Pancreas (tissue), 10 donors: ENCODE measurements around the gene EBF4. TPM values are rescaled to one million over a fixed set of nuclear protein-coding genes. Genes with fewer than 3 reads are reported as not detected.

Source experiments
- ATAC-seq, 4 donors: fragments of 200-7000 bp; cut with Tn5 transposase; one replicate each; pipeline versions ENCODE4 v1.8.0 to v1.9.1; 2020; ENCODE audit warnings: mild to moderate bottlenecking in 4 of 4, moderate library complexity in 4 of 4
- DNase-seq, 6 donors: peaks; one replicate each; pipeline ENCODE4 v3.0.0-alpha.2; 2020
- FAIRE-seq: peaks from 2 replicates; lab custom pipeline; 2012; peaks lifted over from hg19 to GRCh38; lab: Jason Lieb, UNC
- H3K27ac ChIP-seq, 4 donors: fragments of 200-600 bp; sonication (generic); 1 replicate in 3 of 4; 2 replicates in 1 of 4; pipeline versions ENCODE4 v1.5.0 to v1.8.0; 2020
- H3K27me3 ChIP-seq, 4 donors: fragments of 200-600 bp; one replicate each; pipeline ENCODE4 v1.8.0; 2021
- H3K36me3 ChIP-seq, 3 donors: fragments of 200-600 bp; sonication (generic) in 1 of 3; one replicate each; pipeline versions ENCODE4 v1.5.0 to v1.8.0; 2020 to 2021
- H3K4me1 ChIP-seq, 3 donors: fragments of 200-600 bp; one replicate each; pipeline ENCODE4 v1.8.0; 2021
- H3K4me3 ChIP-seq, 4 donors: fragments of 200-600 bp; sonication (generic) in 2 of 4; one replicate each; pipeline versions ENCODE4 v1.5.0 to v1.8.0; 2020 to 2021
- H3K9me3 ChIP-seq, 4 donors: fragments of 200-600 bp; one replicate each; pipeline ENCODE4 v1.8.0; 2021
- CTCF ChIP-seq, 4 donors: fragments of 200-600 bp; sonication (generic) in 3 of 4; IDR thresholded peaks; one replicate each; pipeline versions ENCODE4 v1.5.0 to v1.8.0; 2021; ENCODE audit warnings: antibody characterized with exemption in 4 of 4
- WGBS, 2 donors: extraction: QIAGEN DNeasy Blood & Tissue Kit; methylation state at CpG; one replicate each; pipeline ENCODE4 v1.1.7; 2013; 5-methylcytosine and 5-hydroxymethylcytosine counted together
- intact Hi-C, 3 donors: fragments of 100-400 bp; cut with DNase I; formaldehyde crosslinking; loops; one replicate each; pipeline versions ENCODE4 v1.11.1 to v1.14.2; 2022
- polyA plus RNA-seq, 2 donors: library from polyadenylated mRNA; stranded (reverse); fragments of 200-250 nt; gene quantifications; one replicate each; pipeline ENCODE4 v1.2.3, GENCODE V29; 2013
- total RNA-seq, 6 donors: library from RNA; stranded (reverse); fragmentation: NEBNext Ultra II Directional in 4 of 6; extraction: Animal tissue kit (Norgen Biotek cat#: 25700) in 4 of 6; gene quantifications; one replicate each; pipeline versions ENCODE4 v1.2.1 to v1.2.4, GENCODE V29; 2021 to 2023
- donor health status: healthy with polysubstance abuse.
- donor health status: DM: no; HTN: no; CAD: no; lungs with moderate emphysema.
- donor health status: DM: no; HTN: no; CAD: no.
- donor health status: control.
- donor health status: control.
- donor health status: Bipolar disorder and iron deficiency.
- donor health status: DM: yes; HTN: yes; CAD: no.
- donor health status: DM: no; HTN: no; CAD: no.
- donor health status: DM: no; HTN: no; CAD: no.
- donor health status: DM: yes; HTN: yes; CAD: no.

Gene EBF4
- total and polyA plus RNA-seq, 8 donors, result 6.8 to 25.3 (median 9.6) TPM

DNA sequence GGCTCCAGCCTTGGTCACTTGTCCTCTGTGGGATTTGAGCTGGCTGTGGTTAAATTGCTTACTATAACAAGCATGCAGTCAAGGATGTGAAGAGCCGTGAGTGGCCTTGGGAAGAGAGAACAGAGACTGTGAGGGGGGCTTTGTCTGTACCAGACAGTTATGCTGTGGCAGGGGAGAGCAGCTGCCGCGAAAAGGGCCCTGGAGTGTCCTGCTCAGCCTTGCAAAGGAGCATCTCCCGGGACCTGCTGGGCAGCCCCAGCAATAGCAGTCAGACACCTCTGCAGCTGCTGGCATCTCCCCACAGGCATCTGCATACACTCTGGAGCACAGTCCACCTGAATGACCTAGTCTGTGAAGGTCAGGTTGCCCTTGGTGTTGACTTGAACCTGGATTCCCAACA, 6.3 kb downstream of the EBF4 start:
- no peaks in the 10 kb centered on the region for H3K27me3 ChIP-seq
- no peaks in the 10 kb centered on the region for H3K4me1 ChIP-seq
- FAIRE-seq (no peak), DNase-seq (no peak), ATAC-seq (no peak)
- no peak overlapping the region for H3K27ac ChIP-seq
- H3K36me3 ChIP-seq, result no peaks in the 10 kb centered on the region
- intact Hi-C loops, result no loop called here
- H3K4me3 ChIP-seq, result no peak overlapping the region
- no peaks in the 10 kb centered on the region for H3K9me3 ChIP-seq
- no peak for TF ChIP-seq CTCF (IDR thresholded peaks at IDR 0.05)
- 72 to 75% methylated on average over 4 of the region's 4 CpGs for WGBS, 2 donors

DNA sequence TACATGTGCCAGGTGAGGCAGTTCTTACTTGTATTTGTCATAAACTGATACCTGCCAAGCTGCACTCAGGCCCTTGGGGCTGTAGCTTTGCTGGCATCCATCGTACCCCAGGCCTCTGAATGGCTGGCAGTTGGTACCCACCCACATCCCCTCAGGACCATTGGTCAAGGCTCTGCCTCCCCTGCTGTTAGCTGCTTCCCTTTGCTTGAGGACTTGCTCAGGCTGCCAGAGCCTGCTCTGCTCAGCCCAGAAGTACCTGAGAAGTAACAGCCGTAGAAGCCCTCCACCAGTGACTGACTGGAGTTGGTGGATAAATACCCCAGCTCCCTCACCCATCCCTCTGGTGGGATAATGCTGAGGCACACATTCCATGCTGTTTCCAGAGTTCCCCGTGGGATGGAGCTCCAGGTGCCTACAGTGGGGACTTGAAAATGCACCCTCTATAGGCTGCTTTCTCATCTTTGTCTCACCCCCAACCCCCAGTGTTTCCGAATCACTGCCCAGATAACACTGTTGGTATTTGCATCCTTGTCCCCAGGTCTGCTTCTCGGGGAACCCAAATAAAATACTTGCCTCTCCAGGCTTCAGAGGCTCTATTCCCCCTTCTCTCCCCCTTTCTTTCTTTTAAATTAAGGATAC, 7.3 kb downstream of the EBF4 start:
- TF ChIP-seq CTCF (IDR thresholded peaks at IDR 0.05), result no peak
- Histone ChIP-seq H3K27me3 (no peaks in the 10 kb centered on the region), H3K36me3 (no peaks in the 10 kb centered on the region), H3K4me3 (no peak overlapping the region), H3K4me1 (no peaks in the 10 kb centered on the region), H3K27ac (no peak overlapping the region), H3K9me3 (no peaks in the 10 kb centered on the region)
- FAIRE-seq (no peak), DNase-seq (no peak), ATAC-seq (no peak)
- WGBS, 2 donors, result 75 to 79% methylated on average over 5 of the region's 5 CpGs
- intact Hi-C loops, result no loop called here

GRCh38 chr20:2700913-2701620, 8.5 kb downstream of the EBF4 start:
- Histone ChIP-seq H3K4me1 (no peaks in the 10 kb centered on the region), H3K4me3 (no peak overlapping the region), H3K9me3 (no peaks in the 10 kb centered on the region), H3K36me3 (no peaks in the 10 kb centered on the region), H3K27ac (no peak overlapping the region), H3K27me3 (no peaks in the 10 kb centered on the region)
- no peak for FAIRE-seq
- ATAC-seq, result no peak
- no peak for TF ChIP-seq CTCF (IDR thresholded peaks at IDR 0.05)
- 59 to 70% methylated on average over 9 of the region's 9 CpGs for WGBS, 2 donors
- intact Hi-C loops, result no loop called here
- DNase-seq, result no peak

DNA sequence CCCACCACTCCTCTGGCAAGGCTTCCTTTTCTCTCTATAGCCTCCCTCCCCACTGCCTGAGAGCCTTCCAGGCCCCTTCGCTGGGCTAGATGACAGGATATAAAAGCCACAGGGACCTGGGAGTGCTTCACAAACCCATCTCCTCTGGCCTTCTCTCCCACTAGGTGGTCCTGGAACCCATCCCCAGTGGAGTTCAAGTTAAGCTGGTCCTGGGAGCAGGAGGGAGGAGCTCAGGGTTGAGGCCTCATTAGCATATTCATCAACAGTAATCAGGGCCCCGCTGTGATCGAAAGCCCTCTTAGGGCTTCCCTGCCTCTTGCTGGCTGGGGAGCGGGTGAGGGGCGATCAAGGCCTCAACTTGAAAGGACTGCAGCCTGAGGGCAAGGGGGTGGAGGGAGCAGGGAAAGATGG, 9.1 kb downstream of the EBF4 start:
- no peak for TF ChIP-seq CTCF (IDR thresholded peaks at IDR 0.05)
- DNase-seq, result no peak

More for the DNA sequence above, 9.1 kb downstream of the EBF4 start:
- no peaks in the 10 kb centered on the region for H3K36me3 ChIP-seq
- no peak overlapping the region for H3K27ac ChIP-seq
- 75 to 77% methylated on average over 5 of the region's 5 CpGs for WGBS, 2 donors
- FAIRE-seq, result no peak
- intact Hi-C loops, result no loop called here
- H3K27me3 ChIP-seq, result no peaks in the 10 kb centered on the region
- no peaks in the 10 kb centered on the region for H3K4me1 ChIP-seq
- ATAC-seq, result no peak
- no peaks in the 10 kb centered on the region for H3K9me3 ChIP-seq
- H3K4me3 ChIP-seq, result no peak overlapping the region
